Naive thymus-derived CD4-positive, alpha-beta T cell (primary cell): ENCODE measurements around the gene APOBEC3G. TPM values are rescaled to one million over a fixed set of nuclear protein-coding genes. Genes with fewer than 3 reads are reported as not detected.

Experiments
- ATAC-seq: fragments of 150-1000 bp; cut with Tn5 transposase; 2 replicates; pipeline ENCODE4 v1.10.0; 2021; ENCODE audit warnings: mild to moderate bottlenecking, moderate library complexity
- CTCF ChIA-PET: fragments of 350-600 bp; sonication (Branson Sonifier 250); formaldehyde crosslinking; loops from one replicate; lab custom pipeline; 2021; ENCODE audit warnings: antibody characterized with exemption; lab: Charles Lee
- POLR2A ChIA-PET: fragments of 350-600 bp; sonication (Branson Sonifier 250); formaldehyde crosslinking; loops from one replicate; lab custom pipeline; 2021; ENCODE audit warnings: antibody characterized with exemption, inconsistent platforms; lab: Charles Lee
- DNase-seq, 9 donors: peaks; one replicate each; pipeline versions ENCODE4 v3.0.0 to v3.0.0-alpha.2; 2020 to 2022; ENCODE audit warnings: mixed read lengths in 1 of 9
- H3K27ac ChIP-seq: one replicate; pipeline ENCODE4 v1.7.0; 2013; ENCODE audit warnings: mild to moderate bottlenecking, low read depth, low read length, moderate library complexity
- H3K27me3 ChIP-seq, 2 donors: one replicate each; pipeline ENCODE4 v1.7.0; 2013; ENCODE audit warnings: low read length in 2 of 2, mild to moderate bottlenecking in 2 of 2, moderate library complexity in 2 of 2; ENCODE audit not compliant: control insufficient read depth in 2 of 2, insufficient read depth in 2 of 2
- H3K36me3 ChIP-seq, 3 experiments: 1 replicate in 2 of 3; 2 replicates in 1 of 3; pipeline ENCODE4 v1.7.0; 2013; ENCODE audit warnings: low read length in 3 of 3, mild to moderate bottlenecking in 3 of 3, moderate library complexity in 1 of 3; ENCODE audit not compliant: insufficient read depth in 3 of 3, control insufficient read depth in 2 of 3
- H3K4me1 ChIP-seq, 2 donors: one replicate each; pipeline ENCODE4 v1.7.0; 2013; ENCODE audit warnings: low read length in 2 of 2, mild to moderate bottlenecking in 2 of 2, moderate library complexity in 1 of 2; ENCODE audit not compliant: control insufficient read depth in 2 of 2, insufficient read depth in 2 of 2
- H3K4me3 ChIP-seq: 2 replicates; pipeline ENCODE4 v1.7.0; 2013; ENCODE audit warnings: mild to moderate bottlenecking, low read length
- H3K9me3 ChIP-seq, 3 experiments: 1 replicate in 2 of 3; 2 replicates in 1 of 3; pipeline ENCODE4 v1.7.0; 2013; ENCODE audit warnings: low read length in 3 of 3; ENCODE audit not compliant: control insufficient read depth in 2 of 3
- H3K27ac Mint-ChIP-seq, 9 donors: one replicate each; pipeline ENCODE4 v1.8.0; 2020 to 2022; ENCODE audit warnings: mixed read lengths in 9 of 9, mild to moderate bottlenecking in 8 of 9, moderate library complexity in 5 of 9, inconsistent platforms in 2 of 9
- H3K27me3 Mint-ChIP-seq, 5 donors: one replicate each; pipeline ENCODE4 v1.8.0; 2021 to 2022; ENCODE audit warnings: mixed read lengths in 5 of 5, mild to moderate bottlenecking in 1 of 5
- H3K36me3 Mint-ChIP-seq, 5 donors: one replicate each; pipeline ENCODE4 v1.8.0; 2020 to 2022; ENCODE audit warnings: mixed read lengths in 5 of 5, mild to moderate bottlenecking in 3 of 5, inconsistent platforms in 1 of 5
- H3K4me1 Mint-ChIP-seq, 7 donors: one replicate each; pipeline ENCODE4 v1.8.0; 2020 to 2022; ENCODE audit warnings: mixed read lengths in 7 of 7, mild to moderate bottlenecking in 3 of 7, inconsistent platforms in 1 of 7
- H3K4me3 Mint-ChIP-seq, 10 donors: one replicate each; pipeline ENCODE4 v1.8.0; 2020 to 2022; ENCODE audit warnings: mild to moderate bottlenecking in 10 of 10, mixed read lengths in 10 of 10, moderate library complexity in 6 of 10, inconsistent platforms in 2 of 10
- H3K9me3 Mint-ChIP-seq, 11 donors: one replicate each; pipeline ENCODE4 v1.8.0; 2020 to 2022; ENCODE audit warnings: mixed read lengths in 11 of 11, mild to moderate bottlenecking in 4 of 11, inconsistent platforms in 1 of 11, moderate library complexity in 1 of 11
- intact Hi-C, 2 donors: fragments of 100-400 bp; cut with micrococcal nuclease; formaldehyde crosslinking; loops; one replicate each; pipeline ENCODE4 v1.15.1; 2023
- polyA plus RNA-seq, 2 donors: library from polyadenylated mRNA; unstranded; fragments of 300-500 nt; fragmentation: Illumina TruSeq; gene quantifications; one replicate each; pipeline ENCODE4 v1.2.3, GENCODE V29; 2021
- total RNA-seq, 6 experiments: library from RNA in 5 of 6; stranded (reverse) in 5 of 6; gene quantifications; 1 replicate in 5 of 6; 2 replicates in 1 of 6; pipeline ENCODE4 v1.2.3 and lab custom pipeline; 2021 to 2026

The APOBEC3G gene
- total and polyA plus RNA-seq, 7 experiments from 2014 or later, result 18.5 to 93.2 (median 22.9) TPM

- Mint-ChIP-seq H3K4me1 (peaks cover 0 to 12% (median 0%) of the 10 kb centered on the region in 7 donors), H3K9me3 (peaks cover 0 to 1% (median 0%) of the 10 kb centered on the region in 11 donors), H3K27me3 (no peaks in the 10 kb centered on the region), H3K4me3 (no peak overlapping the region), H3K36me3 (peaks cover 0 to 2% (median 0%) of the 10 kb centered on the region in 5 donors), H3K27ac (no peak overlapping the region)
- Histone ChIP-seq H3K27ac (no peak overlapping the region), H3K36me3 (no peaks in the 10 kb centered on the region), H3K27me3 (no peaks in the 10 kb centered on the region), H3K4me3 (no peak overlapping the region), H3K4me1 (no peaks in the 10 kb centered on the region), H3K9me3 (no peaks in the 10 kb centered on the region)
- CTCF ChIA-PET, result no interaction called here
- intact Hi-C loops, result no loop called here
- DNase-seq (no peak), ATAC-seq (no peak)
- POLR2A ChIA-PET, result interaction anchor here (1.6 kb wide), 1 partner anchor 19 kb away, joined by 4 read pairs; no protein-coding TSS in a partner anchor
Measured at GRCh38 chr22:39109361-39109760, 32.3 kb downstream of the APOBEC3G start.

- Mint-ChIP-seq H3K4me1 (peaks cover 0 to 22% (median 0%) of the 10 kb centered on the region in 7 donors), H3K27ac (peak overlapping the region in 1 of 9 donors; percentile 17), H3K36me3 (peaks cover 0 to 2% (median 0%) of the 10 kb centered on the region in 5 donors), H3K4me3 (no peak overlapping the region), H3K9me3 (peaks cover 0 to 1% (median 0%) of the 10 kb centered on the region in 11 donors), H3K27me3 (no peaks in the 10 kb centered on the region)
- Histone ChIP-seq H3K9me3 (no peaks in the 10 kb centered on the region), H3K36me3 (no peaks in the 10 kb centered on the region), H3K4me3 (no peak overlapping the region), H3K27ac (no peak overlapping the region), H3K27me3 (no peaks in the 10 kb centered on the region), H3K4me1 (peaks cover 0 to 5% of the 10 kb centered on the region in 2 donors)
- ChIA-PET POLR2A (interaction anchor here (1.4 kb wide), 1 partner anchor 16 kb away, joined by 3 read pairs; no protein-coding TSS in a partner anchor), CTCF (interaction anchor here (1.7 kb wide), 1 partner anchor 108 kb away, joined by 8 read pairs; no protein-coding TSS in a partner anchor)
- intact Hi-C loops, result no loop called here
- no peak for DNase-seq
- ATAC-seq, result no peak
Measured at GRCh38 chr22:39110631-39111561, 33.8 kb downstream of the APOBEC3G start.

- no peak overlapping the region for H3K27ac ChIP-seq
- no peaks in the 10 kb centered on the region for H3K36me3 ChIP-seq
- H3K9me3 Mint-ChIP-seq, result peaks cover 0 to 1% (median 0%) of the 10 kb centered on the region in 11 donors
- peaks cover 6 to 28% of the 10 kb centered on the region in 2 donors for H3K4me1 ChIP-seq
- no peaks in the 10 kb centered on the region for H3K27me3 Mint-ChIP-seq
- no peak overlapping the region for H3K4me3 ChIP-seq
- ATAC-seq (no peak), DNase-seq (no peak)
- POLR2A ChIA-PET, result interaction anchor here (0.6 to 0.7 kb wide), 2 partner anchors 13 to 19 kb away, joined by 3 read pairs; no protein-coding TSS in a partner anchor
- H3K4me1 Mint-ChIP-seq, result peaks cover 5 to 39% (median 11%) of the 10 kb centered on the region in 7 donors
- no peak overlapping the region for H3K27ac Mint-ChIP-seq
- CTCF ChIA-PET, result interaction anchor here (0.6 to 1.6 kb wide), 4 partner anchors 110 to 402 kb away, joined by 3 to 16 read pairs (median 4); no protein-coding TSS in a partner anchor
- no peaks in the 10 kb centered on the region for H3K27me3 ChIP-seq
- no peak overlapping the region for H3K4me3 Mint-ChIP-seq
- intact Hi-C loops, result no loop called here
- H3K36me3 Mint-ChIP-seq, result peaks cover 0 to 2% (median 0%) of the 10 kb centered on the region in 5 donors
- H3K9me3 ChIP-seq, result no peaks in the 10 kb centered on the region
Measured at GRCh38 chr22:39114112-39114511, 37.0 kb downstream of the APOBEC3G start.

GRCh38 chr22:39115570-39115969 is 38.5 kb downstream of the APOBEC3G start:
- ATAC-seq (no peak), DNase-seq (no peak)
- H3K4me3 Mint-ChIP-seq, result no peak overlapping the region
- Histone ChIP-seq H3K27me3 (no peaks in the 10 kb centered on the region), H3K27ac (no peak overlapping the region), H3K4me1 (peaks cover 6 to 28% of the 10 kb centered on the region in 2 donors), H3K9me3 (no peaks in the 10 kb centered on the region), H3K36me3 (no peaks in the 10 kb centered on the region), H3K4me3 (no peak overlapping the region)
- no peaks in the 10 kb centered on the region for H3K9me3 Mint-ChIP-seq
- ChIA-PET CTCF (interaction anchor here (0.7 to 1.0 kb wide), 3 partner anchors 39 to 356 kb away, joined by 3 read pairs; partner anchors contain the start of gene APOBEC3G), POLR2A (interaction anchor here (0.6 to 1.3 kb wide), 2 partner anchors 244 to 298 kb away, joined by 3 to 4 read pairs; partner anchors contain the start of gene CBX6)
- peak overlapping the region in 3 of 9 donors; percentile 10 to 76 (median 20) for H3K27ac Mint-ChIP-seq
- no peaks in the 10 kb centered on the region for H3K27me3 Mint-ChIP-seq
- peaks cover 0 to 2% (median 0%) of the 10 kb centered on the region in 5 donors for H3K36me3 Mint-ChIP-seq
- peaks cover 5 to 39% (median 11%) of the 10 kb centered on the region in 7 donors for H3K4me1 Mint-ChIP-seq
- intact Hi-C loops, result loop anchor here in 1 of 2 donors (5.0 kb wide), 1 partner anchor 38 kb away; the partner anchor contains the start of gene APOBEC3G

- peak; percentile 40 for ATAC-seq
Measured at GRCh38 chr22:39115977-39116621, 39.0 kb downstream of the APOBEC3G start.

More at GRCh38 chr22:39115977-39116621, 39.0 kb downstream of the APOBEC3G start:
- Histone ChIP-seq H3K9me3 (no peaks in the 10 kb centered on the region), H3K27me3 (no peaks in the 10 kb centered on the region), H3K27ac (no peak overlapping the region), H3K36me3 (no peaks in the 10 kb centered on the region), H3K4me1 (peaks cover 6 to 28% of the 10 kb centered on the region in 2 donors), H3K4me3 (no peak overlapping the region)
- DNase-seq, result no peak
- Mint-ChIP-seq H3K36me3 (peaks cover 0 to 2% (median 0%) of the 10 kb centered on the region in 5 donors), H3K27me3 (no peaks in the 10 kb centered on the region), H3K9me3 (no peaks in the 10 kb centered on the region), H3K4me3 (no peak overlapping the region), H3K4me1 (peaks cover 7 to 35% (median 11%) of the 10 kb centered on the region in 7 donors), H3K27ac (peak overlapping the region in 3 of 9 donors; percentile 10 to 76 (median 20))
- intact Hi-C loops, result loop anchor here in 1 of 2 donors (5.0 kb wide), 1 partner anchor 39 kb away; the partner anchor contains the start of gene APOBEC3G
- ChIA-PET POLR2A (interaction anchor here (0.6 to 1.3 kb wide), 2 partner anchors 244 to 299 kb away, joined by 3 to 4 read pairs; partner anchors contain the start of gene CBX6), CTCF (interaction anchor here (0.7 to 1.0 kb wide), 2 partner anchors 113 to 356 kb away, joined by 3 read pairs; no protein-coding TSS in a partner anchor)
